GM21723 (cell line): ENCODE measurements around the gene SLAMF9.
A peak's percentile ranks its signal among the peaks of the same experiment; 100 is the strongest.

Experiments used
- ATAC-seq: cut with Tn5 transposase; IDR thresholded peaks from one replicate; pipeline ENCODE4 v1.9.1; 2021; ENCODE audit warnings: mild to moderate bottlenecking, moderate library complexity; ENCODE audit not compliant: unreplicated experiment

Gene SLAMF9

DNA sequence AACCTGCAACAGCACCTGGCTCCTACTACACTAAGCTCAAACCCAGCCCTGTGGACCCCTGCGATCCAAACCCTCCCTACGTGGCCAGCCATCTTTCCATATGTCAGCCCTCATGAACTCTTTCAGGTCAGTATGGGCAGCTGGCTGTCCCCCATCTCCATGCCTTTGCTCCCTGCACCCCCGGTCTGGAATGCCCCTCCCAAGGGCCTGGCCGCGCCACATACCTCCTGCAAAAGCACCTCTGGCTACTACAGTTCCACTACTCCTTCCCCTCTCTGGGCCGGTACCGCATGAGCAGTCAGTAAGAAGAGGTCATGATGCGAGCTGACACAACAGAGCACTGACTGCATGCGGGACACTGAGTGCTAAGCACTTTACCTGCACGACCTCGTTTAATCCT, 18.7 kb downstream of the SLAMF9 start:
- ATAC-seq: no peak

DNA sequence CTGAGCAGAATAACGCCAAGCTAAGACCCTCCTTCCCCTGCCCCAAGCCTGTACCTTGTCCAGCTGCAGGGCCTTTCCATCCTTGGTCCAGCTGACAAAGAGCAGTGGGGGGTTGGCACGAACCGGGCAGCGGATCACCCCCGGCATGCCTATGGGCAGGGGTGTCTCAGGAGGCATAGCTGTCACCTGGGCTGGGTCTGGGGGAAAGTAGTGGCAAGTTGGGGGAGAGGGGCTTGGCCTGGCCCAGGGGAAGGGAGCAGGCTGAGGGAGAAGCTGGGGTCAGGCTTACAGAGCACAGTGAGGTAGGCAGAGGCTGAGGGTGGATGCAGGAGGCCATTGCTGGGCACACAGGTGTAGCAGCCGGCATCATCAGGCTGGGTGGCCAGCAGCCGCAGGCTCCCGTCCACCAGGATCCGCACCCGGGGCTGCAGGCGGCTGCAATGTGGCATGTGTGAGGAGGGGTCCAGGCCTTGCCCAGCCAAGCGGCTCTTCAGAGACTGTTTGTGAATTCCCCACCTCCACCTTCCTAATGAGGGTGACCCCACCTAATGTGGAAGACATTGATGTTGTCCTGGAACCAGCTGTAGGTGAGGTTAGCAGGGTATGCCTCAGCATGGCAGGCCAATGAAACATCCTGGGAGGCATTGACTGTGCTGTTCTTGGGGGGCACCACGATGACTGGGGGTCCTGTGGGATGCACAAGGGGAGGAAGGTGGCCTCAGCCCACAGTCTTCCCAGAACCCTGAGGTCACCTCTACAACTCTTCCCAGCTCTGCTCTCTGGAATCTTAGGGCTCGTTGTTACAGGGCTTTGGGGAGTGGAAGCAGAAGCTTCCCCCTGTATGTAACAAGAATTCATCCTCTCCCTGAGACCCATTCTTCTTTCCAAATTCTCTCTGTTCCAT, 19.6 kb downstream of the SLAMF9 start:
- no peak for ATAC-seq

DNA sequence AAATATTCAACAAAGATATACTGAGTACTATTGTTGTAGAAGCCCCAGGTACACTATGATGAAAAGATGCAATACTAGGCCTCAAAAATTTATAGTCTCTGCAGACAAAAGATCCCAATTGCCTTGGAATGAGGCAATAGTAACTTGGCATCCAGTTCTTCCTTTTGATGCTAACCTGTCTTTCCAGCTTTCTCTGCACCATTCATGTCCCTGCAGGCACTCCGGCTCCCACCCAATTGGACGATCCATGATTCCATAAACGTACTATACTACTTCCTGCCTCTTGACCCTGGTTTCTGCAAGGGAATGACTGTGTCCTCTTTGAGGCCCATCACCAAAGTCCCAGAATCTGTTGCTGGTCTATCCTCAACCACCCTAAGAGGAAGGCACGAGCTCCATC, 20.7 kb downstream of the SLAMF9 start:
- ATAC-seq: no peak

DNA sequence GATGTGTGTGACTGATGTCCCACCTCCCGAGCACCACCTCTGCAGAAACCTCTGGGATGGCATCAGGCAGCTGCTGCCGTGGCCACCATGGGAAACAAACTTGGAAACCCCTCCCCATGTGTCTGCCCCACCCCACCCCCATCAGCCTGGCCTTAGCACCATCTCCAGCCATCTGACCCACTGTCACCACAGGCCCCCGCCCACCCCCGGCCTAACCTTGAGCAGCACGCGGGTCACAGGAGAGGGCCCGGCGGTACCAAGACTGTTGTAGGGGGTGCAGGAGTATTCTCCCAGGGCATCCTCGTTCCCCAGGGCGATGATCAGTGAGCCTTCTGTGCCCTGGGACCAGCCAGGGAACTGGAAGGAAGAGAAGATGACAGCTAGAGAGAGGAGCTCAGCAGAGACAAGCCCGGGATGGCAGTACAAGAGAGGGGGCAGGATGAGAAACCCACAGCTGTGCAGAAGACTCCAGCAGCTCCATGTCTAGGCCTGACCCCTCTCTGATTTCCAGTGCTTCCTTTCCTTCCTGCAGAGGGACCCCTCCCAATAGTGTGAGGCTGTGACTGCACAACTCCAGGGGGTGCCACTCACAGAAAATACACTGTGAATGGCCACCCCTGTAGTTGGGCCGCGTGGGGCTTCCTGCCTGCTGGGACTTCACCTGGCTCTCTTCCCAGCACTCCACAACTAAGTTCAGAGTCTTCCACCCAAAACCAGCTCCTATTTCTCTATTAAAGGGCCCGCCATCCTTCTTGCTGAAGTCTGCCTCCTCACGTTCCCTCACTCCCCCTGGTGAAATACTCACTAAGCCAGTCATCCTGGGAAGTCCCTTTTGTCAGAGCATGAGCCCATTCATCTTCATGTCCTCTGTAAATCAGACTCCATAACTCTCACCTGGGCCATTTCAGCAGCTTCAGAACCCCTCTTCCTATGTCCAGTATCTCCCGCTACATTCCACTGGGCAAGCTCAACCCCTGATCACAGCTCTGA, 21.4 kb downstream of the SLAMF9 start:
- no peak for ATAC-seq

DNA sequence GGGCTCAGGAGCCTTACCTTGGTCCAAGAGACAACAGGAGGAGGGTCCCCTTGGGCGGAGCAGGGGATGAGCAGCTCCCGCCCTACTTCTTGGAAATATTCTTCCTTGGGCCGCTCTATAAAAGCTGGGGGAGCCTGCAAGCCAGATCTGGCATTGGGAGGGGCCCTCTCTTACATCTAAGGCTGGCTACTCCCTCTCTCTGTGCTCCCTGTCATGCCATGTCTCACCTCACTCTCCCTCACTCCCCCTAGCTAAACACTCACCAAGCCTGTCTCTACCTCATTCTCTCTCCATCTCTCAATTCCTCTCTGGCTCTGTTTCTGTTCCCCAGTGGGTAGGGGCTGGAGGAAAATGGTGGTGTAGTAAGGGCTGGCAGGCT, 22.3 kb downstream of the SLAMF9 start:
- no peak for ATAC-seq

DNA sequence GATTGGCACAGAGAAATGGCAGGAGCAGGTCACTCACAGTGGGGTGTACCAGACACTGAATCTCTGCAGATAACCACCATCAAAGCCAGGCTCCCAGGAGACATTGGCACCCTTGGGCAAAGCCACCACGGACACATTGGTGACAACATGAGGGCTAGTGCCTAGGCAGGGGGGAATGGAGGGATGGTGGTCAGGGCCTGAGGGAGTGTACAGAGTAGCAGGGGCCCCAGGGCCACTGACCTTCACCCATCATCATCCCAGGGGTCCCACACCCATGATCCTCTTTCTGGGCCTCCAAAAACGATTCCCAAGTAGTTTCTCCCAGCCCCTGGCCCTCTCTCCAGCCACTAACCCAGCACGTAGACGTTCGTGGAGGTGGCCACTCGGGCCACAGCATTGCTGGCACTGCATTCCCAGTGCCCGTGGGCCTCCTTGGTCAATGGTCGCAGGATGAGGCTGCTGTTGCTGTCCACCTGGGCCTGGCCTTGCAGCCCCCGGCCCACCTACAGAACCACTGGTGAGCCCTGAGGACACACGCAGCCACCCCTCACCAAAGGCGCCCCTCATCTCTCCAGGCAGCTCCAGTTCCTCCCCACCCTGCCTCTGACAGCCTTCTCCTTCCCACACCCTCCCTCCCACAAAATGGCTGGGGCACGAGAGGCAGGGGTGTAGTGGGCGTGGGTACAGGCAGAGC, 22.8 kb downstream of the SLAMF9 start:
- no peak for ATAC-seq

DNA sequence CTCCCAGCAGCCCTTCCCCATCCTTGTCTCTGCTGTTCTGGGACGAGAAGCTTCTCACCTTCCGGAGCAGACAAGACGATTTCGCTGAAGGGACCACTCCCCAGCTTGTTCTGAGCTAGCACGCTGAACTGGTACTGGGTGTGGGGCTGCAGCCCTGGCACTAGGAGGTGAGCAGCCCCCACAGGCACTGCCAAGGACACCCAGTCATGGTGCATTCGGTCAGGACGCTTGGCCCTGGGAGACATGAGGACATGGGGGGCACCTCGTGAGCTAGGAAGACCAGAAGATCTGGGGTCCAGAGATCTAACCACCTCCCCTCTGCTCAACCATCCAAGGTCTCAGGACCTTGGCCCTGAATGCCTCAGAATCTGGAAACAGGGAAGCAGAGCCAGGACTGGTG, 23.4 kb downstream of the SLAMF9 start:
- no peak for ATAC-seq

DNA sequence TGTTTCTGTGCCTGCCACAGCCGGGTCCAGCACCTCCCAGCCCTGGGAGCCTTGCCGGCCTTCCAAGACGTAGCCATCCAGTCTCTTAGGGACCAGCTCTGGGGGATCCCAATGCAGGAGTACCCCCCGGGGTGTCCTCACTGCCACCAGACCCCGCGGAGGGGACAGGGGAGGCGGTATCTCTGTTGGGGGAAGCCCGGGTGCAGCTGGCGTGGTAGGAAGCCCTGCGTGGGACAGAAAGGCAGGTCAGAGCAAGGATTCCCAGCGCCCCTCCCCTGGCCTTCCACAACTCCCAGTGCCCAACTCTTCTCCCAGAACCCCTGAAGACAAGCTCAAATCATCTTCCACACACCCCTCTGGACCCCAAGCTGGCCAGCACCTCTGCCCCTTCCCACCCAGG, 23.8 kb downstream of the SLAMF9 start:
- no peak for ATAC-seq

DNA sequence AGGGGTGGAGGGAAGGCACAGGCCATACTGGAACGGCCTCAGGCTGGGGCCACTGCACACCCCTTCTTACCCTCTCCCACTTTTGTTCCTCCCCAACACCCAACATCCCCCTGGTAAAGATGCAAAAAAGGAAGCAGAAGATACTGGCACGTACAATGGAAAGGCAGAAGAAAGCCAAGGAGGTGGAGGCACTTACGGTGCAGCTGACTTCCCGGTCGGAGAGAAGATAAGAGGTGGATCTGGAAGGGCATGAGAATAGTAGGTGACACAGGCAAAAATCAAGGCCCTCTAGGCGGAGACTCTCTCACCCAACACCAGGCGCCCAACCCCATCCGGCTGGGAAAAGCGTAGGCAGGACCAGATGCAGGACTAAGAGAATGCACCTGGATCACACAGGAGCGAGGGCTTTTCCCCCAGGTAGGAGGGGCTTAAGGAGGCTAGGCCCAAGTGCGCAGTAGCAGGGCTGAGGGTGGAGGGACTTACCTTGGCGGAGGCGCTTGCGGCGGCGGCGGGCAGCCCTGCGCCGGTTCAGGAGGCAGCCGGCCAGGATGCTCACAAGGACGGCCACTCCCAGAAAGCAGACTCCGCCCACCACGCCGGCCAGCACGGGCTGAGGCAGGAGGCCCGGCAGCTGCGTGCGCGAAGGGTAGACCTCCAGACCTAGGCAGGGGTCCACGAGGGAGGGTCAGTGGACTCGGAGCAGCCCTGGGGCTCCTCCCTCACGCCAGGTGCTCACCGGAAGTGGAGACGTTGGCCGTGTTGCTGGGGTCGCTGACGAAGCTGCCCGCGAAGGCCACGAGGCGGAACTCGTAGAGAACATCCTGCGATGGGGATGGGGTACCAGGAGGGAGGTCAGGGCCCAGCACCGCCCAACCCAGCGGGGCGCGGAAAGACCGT, 24.6 kb downstream of the SLAMF9 start:
- no peak for ATAC-seq

DNA sequence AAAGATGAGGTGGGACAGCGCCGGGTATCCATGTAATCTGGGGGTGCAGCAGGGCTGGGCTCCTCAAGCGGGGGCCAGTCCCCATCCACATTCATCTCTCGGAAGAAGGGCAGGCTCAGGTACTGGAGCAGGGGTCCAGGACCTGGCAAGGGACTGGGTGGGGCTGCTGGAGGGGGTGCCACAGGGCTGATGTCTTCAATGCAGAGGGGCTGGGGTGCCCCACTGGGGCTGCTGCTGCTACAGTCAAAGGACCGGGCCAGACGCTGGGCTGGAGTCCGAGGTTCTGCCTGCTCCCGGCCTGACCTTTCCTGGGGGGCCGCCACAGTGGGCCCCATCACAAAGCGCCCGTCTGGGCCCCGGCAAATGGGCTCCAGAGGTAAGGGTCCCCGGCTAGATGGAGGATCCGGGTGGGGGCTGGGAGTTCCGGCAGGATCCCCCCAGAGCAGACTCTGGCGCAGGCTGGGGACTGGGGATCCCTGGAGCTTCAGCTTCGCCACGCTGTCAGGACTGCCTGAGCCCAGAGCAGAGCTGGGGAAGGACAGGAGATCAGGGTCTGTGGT, 25.5 kb downstream of the SLAMF9 start:
- ATAC-seq: no peak

DNA sequence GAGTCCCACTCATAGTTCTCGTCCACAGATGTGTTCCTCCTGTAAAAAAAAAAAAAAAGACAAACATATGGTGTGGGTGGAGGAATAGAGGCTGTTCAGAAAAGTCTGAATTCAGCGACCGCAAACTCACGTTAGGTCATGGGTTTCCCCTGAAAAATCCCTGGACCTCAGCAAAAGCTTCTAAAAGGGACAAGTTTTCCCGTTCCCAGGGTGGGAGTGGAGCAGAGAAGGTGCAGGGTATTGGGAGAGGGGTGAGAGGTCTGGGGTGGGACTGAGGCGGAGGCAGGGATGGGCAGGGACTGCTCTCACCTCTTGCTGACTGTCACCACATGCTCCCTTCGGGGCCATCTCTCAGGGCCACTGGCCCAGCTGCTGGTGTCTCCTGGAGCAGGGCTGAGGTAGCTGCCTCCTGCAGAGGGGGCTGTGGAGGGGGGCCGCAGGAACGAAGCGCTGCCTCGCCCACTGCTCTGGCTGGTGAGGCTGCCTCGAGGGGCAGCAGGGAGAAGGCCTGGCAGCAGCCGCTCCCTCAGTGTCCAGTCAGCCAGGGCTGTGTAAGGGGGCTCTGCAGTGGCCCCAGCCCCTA, 26.1 kb downstream of the SLAMF9 start:
- ATAC-seq: no peak

DNA sequence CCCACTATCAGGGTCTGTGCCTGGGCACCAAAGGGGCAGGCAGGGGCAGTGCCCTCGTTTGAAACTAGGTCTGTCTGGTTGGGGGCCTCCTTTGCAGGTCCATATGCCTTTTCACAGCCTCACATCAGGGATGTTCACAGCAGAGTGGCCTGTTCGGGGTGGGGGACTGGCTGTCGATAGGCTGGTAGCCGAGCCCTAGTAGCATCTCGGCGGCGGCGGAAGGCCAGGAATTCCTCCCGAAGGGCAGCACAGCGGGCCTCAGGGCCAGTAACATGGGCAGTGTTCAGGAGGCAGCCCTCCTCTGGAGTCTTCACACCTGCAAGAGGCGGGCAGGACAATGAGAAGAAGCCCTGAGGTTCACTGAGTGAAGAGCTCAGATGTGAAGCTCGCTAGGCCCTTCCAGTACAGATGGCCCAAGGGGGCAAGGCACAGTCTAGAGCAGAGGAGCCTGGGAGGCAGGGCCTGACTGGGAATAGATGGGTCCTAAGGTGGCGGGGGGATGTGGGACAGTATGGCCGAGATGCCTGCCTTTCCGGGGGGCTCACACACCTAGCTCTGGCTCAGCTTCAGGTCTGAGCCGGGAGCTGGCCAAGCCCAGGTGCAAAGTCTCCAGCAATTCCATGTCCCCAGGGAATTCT, 26.7 kb downstream of the SLAMF9 start:
- ATAC-seq: no peak

DNA sequence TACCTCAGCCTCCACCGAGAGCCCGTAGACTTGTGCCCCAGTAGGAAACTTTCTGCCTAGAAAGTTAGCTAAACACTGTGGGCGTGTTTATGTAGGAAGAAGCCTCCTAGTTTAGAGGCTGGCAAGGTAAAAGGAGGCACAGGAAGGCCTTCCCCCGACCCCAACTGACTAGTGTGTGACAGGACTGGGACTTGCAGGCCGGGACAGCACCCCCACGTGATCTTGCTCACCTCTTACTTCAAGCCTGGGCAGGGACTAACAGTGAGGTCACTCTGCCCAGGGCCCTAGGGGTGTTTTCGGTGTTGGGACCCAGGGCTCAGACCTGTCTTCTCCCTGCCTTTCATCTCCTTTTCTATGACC, 28.3 kb downstream of the SLAMF9 start:
- peak; percentile 2 for ATAC-seq

DNA sequence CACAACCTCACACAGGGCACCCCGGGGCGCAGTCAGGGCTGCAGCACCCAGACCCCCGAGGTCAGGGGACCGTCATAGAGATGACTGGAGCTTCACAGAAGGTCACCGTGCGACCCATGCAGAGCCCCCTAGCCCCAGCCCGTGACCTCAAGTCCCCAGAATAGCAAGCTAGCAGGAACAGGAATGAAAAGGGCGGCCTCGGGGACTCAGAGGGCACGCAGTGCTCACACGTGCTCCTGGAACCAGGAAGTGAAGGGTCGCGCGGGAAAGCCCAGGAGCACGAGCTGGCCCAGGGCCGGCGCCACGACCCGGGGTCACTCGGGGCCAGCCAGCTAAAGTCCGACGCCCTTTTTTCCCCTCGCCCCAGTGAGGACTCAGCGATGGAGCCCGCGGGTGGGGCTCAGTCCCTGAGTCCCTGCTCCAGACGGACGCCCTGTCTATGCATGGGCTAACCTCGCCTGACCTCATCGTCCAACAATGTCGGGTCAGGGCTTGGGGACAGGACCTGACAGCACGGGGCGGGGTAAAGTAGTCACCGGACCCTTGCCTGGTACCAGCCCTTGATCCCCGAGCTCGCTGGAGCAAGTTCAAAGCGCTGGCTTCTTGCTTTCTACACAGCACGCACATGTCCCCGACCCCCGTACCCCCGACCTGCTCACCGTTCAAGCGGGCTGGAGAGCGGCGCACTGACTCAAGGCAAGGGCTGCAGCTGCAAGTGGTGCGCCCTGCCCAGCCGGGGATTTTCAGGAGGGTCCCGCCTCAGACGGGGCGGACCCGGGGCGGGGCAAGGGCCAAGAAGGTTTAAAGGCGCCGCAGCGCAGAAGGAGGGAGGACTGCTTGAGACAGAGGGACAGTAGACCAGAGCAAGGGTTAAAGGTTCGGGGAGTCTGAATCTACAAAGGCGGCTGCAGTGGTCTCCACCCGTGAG, 29.0 kb downstream of the SLAMF9 start, which contains the start of gene TAGLN2:
Gene TAGLN2 (minus strand): TSS at position 717 of the 928 bp plus-strand sequence. CDS start 4,998 bp downstream, outside the sequence.
- ATAC-seq: peak; percentile 59

DNA sequence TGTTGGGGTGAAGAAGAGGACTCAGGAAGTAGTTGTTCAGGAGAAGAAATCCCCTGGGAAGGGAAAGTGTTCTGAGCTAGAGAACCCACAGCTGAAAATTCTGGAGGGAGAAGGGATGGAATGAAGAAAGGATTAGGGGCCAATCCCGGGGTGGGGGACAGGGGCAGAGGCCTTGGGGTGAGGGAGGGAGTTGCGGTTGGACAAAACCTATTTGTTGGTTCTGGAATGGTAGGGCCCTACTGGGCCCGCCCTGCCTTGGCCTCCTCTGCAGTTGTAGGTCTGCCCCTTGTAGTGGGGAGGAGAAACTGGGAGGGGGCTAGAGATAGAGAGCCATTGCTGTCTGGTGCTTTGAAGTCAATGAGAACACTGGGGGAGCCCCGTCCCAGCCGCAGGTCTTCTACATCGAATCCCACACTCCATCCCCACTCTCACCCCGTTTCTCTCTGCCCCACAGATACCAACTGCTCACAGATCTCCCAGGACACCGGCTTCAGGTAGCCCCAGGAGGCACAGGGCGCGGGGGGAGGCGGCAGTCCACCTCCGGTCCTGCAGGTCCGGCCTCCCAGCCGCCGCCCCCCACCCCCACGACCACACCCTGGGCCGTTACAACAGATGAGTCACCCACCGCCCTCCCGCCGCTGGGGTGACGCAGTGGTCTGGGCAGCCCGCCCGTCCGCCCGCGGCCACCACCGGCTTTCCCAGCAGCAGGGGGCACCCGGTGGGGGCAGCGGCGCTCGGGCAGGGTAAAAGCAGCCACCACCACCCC, 29.8 kb downstream of the SLAMF9 start:
- no peak for ATAC-seq

DNA sequence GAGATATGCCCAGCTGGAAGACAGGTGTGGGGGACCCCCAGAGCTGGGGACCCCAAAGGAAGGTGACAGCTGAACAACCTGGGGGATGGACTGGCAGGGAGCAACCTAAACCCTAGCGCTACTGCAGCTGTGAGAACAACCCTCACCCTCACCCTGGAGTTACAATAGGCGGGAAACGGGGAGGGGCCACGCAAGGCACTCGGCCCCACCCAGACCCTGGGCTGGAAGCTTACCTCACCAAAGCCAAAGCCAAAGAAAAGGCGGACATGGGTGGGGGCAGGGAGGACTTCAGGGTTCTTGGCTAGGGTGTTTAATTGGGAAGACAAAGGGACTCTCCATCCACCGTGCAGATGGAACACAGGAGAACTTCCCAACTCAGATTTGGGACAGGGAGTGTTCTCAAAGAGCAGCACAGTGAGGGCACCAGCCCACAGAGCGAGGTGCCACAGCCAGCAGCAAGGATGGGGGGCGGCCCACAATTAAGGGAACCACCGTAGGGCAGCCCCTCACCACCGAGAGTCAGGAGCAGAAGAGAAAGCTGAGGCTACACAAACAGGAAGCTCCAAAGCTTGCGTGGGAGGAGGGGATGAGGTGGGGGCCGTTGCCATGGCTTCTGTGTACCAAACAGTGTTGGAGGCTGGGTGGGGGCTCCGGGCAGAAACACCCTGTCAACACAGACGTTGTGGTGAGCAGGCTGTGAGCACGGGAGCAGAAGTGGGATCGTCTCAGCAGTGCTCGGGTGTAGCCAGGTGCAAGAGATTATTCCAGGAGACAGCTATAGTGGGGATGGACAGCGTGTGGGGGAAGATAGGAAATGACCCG, 30.6 kb downstream of the SLAMF9 start:
- peak; percentile 41 for ATAC-seq
